ENCODE data around the gene ATP6AP1.

The ATP6AP1 gene

DNA sequence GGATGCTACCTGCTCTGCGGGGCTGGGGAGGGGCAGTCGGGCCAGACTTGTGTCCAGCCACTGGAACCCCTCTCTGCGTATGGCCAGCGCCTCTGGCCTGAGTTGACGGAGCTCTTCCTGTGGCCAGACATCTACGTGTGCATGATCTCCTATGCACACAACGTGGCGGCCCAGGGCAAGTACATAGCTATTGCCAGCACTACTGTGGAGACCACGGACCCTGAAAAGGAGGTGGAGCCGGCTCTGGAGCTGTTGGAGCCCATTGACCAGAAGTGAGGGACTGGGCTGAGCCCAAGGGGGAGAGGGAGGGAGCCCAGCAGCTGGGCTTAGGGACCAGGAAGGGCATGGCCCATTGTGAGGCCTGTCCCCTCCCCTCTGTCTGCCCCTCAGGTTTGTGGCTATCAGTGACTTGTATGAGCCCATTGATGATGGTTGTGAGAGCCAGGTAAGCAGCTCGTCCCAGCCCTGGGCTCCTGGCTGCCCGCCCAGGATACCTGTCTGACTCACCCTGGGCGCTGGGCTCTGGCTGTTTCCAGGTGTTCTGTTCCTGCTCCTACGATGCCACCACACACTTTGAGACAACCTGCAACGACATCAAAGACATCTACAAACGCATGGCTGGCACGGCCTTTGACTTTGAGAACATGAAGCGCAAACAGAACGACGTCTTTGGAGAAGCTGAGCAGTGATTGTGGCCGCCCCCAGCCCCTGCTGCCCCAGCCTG lies 13.7 kb downstream of the ATP6AP1 start:
- H3K4me3 ChIP-seq (ENCODE audit: low read length) = no peak overlapping the region
- no peak for DNase-seq (ENCODE audit: low read depth, low spot score)

DNA sequence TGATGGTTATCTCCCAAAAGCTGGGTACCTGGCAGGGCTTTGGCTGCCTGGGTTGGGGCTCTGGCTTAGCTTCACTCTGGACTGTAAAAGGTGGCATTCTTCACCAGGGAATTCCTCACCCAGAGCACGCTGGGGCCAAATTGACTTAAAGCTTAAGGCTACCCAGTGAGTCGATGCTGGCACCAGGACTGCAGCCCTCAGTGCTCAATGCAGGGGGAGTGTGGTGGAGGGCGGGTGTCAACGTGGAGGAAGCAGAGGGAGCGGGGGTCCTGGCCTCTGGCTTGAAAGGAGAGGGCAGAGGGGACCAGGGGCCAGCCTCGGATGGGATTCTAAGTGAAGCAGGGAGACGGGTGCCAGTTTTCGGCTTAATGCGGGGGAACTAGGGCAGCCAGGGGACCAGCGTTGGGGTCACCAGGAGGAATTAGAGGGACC lies 15.0 kb downstream of the ATP6AP1 start:
- DNase-seq (ENCODE audit: low read depth, low spot score) = no peak
- peak overlapping the region; percentile 42 for H3K4me3 ChIP-seq (ENCODE audit: low read length)

DNA sequence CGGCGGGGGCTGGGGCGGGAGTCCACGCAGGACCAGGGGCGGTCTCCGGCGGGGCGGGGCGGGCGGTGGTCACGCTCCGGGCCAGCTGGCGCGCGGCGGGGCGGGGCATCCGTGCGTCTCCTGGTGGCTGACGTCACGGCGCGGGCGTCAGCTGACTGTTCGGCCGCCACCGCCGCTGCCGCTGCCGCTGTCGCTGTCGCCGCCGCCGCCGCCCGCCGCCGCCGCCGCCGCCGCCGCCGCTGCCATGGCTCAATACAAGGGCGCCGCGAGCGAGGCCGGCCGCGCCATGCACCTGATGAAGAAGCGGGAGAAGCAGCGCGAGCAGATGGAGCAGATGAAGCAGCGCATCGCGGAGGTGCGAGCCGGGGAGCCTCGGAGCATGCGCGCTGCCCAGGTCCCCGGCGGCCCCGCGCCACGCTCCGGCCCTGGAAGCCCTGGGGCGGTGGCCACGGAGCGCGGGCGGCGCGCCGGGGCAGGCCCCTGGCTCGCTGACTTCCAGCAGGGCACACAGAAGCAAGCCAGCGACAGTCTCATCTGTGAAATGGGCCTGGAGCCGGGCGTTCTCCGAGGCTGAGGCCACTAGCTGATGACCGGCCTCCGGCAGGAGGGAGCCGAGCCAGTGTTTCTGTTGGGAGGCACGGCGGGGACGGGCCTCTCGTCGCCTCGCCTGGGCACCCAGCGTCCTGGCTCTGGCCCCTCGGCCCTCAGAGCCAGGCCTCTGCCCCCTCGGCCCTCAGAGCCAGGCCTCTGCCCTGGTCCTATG lies 15.7 kb downstream of the ATP6AP1 start, which contains the start of gene FAM50A:
FAM50A (plus strand) TSS at position 150 of the 763 bp plus-strand sequence; CDS start at position 245, 95 bp downstream.
- DNase-seq (ENCODE audit: low read depth, low spot score) = peak; percentile 4
- peak within 1 kb of the TSS; percentile 54 for H3K4me3 ChIP-seq (ENCODE audit: low read length)

DNA sequence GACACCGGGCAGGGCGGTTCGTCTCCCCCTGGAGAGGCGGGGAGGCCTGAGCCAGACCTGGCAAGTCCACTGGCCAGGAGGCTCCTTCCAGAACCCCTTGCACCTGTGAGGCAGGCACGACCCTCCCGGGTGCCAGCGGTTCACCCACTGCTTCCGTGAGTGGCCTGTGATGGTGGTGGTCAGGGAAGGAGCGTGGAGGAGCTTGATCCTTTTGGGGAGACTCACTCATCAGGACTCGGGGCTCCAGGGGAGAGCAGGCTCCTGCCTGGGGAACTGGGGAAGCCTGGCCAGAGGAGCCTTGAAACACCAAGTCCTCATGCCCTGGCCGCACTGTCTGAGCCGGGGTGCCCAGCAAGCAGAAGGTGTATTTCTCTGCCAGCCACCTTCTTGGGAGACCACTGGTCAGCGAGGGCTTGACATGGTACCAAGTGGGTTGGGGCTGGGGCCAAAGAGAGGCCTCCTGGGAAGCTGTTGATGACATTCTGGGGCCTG lies 16.3 kb downstream of the ATP6AP1 start:
- no peak for DNase-seq (ENCODE audit: low read depth, low spot score)
- H3K4me3 ChIP-seq (ENCODE audit: low read length) = peak overlapping the region; percentile 54

DNA sequence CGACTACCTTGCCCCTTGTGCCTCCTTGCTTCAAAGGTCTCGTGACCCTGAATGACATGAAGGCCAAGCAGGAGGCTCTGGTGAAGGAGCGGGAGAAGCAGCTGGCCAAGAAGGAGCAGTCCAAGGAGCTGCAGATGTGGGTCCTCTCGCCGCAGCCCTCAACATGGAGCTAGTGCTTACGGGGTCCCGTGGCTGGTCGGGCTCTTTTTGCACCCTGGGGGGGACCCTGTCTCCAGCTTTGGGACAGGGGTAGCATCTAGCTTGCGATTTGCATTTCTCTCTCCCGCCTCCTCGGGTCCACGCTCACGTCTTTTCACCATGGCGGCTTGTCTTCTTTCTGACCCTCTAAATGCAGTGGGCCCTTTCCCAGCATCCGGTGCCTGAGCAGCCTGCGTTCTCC lies 17.3 kb downstream of the ATP6AP1 start:
- no peak overlapping the region for H3K4me3 ChIP-seq (ENCODE audit: low read length)
- DNase-seq (ENCODE audit: low read depth, low spot score) = no peak

DNA sequence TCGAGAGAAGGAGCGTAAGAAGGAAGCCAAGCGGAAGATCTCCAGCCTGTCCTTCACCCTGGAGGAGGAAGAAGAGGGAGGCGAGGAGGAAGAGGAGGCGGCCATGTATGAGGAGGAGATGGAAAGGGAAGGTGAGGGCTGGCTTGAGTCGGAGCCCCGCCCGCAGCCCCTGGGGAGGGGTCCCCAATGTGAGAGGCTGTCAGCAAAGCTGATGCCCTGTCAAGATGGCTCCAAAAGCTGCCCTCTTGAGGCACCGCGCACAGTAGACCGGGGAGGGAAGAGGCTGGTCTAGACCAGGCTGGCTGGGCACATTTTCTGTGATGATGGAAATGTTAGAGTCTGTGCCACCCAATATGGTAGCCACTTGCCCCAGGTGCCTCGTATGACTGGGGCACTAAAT lies 18.0 kb downstream of the ATP6AP1 start:
- no peak for DNase-seq (ENCODE audit: low read depth, low spot score)
- H3K4me3 ChIP-seq (ENCODE audit: low read length) = no peak overlapping the region

DNA sequence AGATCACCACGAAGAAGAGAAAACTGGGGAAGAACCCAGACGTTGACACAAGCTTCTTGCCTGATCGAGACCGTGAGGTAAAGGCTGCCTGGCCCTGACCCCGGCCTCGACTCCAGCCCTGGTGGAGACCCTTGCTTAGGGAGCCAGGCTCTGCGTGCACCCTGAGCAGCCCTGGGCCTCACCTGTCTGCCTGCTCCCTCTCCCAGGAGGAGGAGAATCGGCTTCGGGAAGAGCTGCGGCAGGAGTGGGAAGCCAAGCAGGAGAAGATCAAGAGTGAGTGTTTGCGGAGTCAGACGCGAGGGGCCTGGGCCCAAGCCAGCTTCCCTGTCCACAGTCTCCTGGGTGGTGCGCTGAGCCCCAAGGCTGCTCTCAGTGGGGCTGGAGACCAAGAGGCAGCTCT lies 20.0 kb downstream of the ATP6AP1 start:
- DNase-seq (ENCODE audit: low read depth, low spot score) = no peak
- no peak overlapping the region for H3K4me3 ChIP-seq (ENCODE audit: low read length)

DNA sequence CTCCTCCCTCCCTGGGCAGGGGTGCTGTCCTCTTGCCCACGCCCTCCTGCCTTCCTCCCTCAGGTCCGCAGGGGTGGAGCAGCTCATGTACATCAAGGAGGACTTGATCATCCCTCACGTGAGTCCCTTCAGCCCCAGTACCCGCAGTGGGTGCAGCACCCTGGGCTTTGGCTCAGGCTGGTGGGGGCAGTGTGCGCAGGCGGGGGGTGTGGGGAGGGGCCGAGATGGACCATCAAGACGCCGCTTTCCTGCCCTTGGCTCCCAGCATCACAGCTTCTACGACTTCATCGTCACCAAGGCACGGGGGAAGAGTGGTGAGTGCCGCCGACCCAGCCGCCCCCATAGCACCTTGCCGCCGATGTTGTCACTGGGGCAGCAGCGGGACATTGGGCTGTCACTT lies 21.1 kb downstream of the ATP6AP1 start:
- DNase-seq (ENCODE audit: low read depth, low spot score) = no peak
- H3K4me3 ChIP-seq (ENCODE audit: low read length) = no peak overlapping the region

DNA sequence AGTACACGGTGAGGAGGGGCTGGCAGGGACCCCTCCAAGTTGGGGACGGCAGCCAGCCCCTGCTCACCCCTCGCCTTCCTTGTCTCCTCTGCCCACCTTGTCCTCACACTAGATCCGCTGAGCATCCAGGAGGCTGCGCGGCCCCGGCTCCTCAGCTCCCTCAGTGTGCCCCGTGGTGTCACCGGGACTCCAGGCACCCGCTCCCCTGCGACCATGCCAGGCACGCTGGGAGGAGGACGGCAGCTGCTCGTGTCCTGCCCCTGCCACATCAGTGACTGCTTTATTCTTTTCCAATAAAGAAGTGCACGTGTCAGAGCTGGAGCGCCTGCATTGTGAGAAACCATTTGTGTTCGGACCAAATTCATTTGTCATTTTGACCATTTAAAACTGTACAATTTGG lies 21.8 kb downstream of the ATP6AP1 start:
- DNase-seq (ENCODE audit: low read depth, low spot score) = no peak
- no peak overlapping the region for H3K4me3 ChIP-seq (ENCODE audit: low read length)

DNA sequence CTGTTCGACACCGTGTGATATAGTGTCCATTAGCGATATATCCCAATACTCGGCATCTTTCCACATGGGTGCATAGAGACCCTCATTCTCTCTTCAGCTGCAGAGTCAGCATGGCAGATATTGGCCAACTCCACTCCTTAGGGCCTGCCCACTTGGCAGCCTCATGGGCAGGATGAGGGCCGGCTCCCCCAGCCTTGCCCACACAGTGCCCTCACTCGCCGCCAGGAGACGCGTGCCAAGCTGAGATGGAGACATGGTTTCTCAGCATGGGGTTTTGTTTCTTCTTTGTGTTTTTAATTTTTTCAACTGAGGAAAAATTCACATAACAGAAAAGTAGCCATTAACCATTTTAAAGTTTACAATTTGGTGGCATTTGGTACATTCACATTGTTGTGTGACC lies 24.3 kb downstream of the ATP6AP1 start:
- DNase-seq (ENCODE audit: low read depth, low spot score) = no peak
- no peak overlapping the region for H3K4me3 ChIP-seq (ENCODE audit: low read length)

DNA sequence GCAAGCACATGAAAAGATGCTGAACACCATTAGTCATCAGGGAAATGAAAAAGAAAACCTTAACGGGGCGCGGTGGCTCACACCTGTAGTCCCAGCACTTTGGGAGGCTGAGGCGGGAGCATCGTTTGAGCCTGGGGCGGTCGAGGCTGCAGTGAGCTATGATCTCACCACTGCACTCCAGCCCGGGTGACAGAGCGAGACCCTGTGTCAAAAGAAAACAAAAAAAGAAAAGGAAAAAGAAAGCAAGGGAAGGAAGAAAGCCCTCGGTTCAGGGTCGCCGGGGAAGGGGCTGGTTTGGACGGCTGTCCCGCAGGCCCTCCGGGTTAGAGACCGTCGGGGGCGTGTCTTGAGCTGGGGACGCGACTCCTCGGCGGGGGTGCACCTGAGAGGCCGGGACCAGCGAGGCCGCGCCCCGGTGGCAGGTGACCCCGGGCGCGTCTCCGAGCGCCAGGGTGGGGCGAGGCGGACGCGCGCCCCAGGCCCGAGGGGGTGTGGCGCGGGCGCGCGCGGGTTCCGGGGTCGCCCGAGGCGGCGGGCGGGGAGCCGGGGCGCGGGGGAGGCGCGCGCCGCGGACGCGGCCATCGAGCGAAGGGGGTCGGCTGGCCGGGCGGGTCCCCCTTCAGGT lies 29.1 kb downstream of the ATP6AP1 start:
- peak; percentile 22 for DNase-seq (ENCODE audit: low read depth, low spot score)
- H3K4me3 ChIP-seq (ENCODE audit: low read length) = peak overlapping the region; percentile 48

DNA sequence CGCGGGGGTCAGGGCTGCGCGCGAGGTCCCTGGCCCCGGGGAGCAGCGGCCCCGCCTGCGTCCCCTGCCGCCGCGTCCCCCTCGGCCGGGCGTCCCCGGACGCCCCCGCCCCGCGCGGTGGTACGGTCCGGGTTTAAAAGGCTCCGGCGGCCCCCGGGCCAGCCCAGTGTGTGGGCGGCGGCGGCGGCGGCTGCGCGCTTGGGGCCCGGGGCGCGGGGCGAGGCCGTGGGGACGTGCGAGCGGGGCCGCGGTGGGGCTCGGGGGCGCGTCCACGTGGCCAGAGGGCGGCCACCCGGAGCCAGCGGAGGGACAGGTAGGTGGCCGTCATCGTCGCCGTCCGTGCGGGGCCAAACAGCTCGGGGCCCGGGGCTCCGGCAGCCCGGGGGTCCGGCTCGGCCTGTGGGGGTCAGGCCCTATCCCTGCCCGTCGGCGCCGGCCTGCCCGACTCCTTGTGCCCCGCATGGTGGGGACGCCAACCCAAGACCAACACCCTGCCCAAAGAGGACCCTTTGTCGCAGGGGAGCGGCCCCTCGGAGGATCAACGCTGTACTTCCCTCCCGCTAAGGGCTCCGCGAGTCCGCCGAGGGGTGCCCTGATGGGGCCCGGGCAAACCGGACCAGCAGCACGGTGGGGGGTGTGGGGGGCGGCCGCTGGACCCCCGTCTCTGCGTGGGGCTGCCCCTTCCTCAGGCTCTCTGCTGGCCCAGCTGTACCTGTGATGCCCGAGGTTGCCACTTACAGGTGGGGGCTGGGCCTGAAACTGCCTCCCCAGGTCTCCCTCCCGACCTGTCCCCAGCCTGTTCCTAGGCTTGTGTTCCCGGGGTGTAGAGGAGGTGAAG lies 29.9 kb downstream of the ATP6AP1 start, which contains the start of gene PLXNA3:
PLXNA3 (plus strand) TSS at position 166 of the 838 bp plus-strand sequence. CDS start 1,903 bp downstream, outside the sequence.
- peak within 1 kb of the TSS; percentile 55 for H3K4me3 ChIP-seq (ENCODE audit: low read length)
- DNase-seq (ENCODE audit: low read depth, low spot score) = no peak

DNA sequence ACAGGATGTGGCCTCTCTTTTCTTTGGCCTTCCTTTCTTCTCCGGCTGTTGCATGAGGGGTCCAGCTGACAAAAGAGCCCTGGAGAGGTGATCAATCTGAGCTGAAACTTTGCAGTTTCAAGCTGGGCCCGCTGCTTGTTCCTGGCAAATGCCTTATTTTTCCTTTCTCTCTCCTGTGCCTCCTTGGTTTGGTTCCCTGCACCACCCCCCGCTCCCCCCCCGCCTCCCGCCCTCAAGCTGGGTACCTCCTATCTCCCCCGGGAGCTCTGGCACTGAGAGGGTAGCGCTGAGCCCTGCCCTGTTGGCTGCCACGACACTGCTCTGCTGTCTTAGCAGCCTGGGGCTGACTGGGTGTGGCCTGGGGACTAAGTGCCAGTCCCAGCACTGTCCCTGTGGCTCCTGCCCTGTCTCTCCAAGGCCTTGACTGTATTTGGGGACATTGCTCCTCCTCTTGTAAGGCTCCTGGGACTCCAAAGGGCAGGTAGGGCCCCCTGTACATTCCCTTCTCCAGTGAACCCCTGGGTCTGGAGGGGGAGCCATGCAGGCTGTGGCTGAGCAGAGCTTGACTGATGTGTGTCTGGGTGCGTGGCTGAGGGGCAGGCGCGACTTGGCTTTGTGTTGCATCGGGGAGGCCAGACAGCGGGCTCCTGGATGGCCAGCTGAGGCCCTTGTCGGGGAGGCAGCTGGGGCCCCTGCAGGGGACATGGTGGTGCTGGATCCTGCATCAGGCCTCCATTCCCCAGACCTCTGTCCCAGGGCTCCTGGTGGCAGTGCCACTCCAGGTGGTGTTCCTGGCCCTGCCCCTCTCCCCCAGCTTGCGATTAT lies 30.7 kb downstream of the ATP6AP1 start:
- peak overlapping the region; percentile 55 for H3K4me3 ChIP-seq (ENCODE audit: low read length)
- DNase-seq (ENCODE audit: low read depth, low spot score) = no peak

DNA sequence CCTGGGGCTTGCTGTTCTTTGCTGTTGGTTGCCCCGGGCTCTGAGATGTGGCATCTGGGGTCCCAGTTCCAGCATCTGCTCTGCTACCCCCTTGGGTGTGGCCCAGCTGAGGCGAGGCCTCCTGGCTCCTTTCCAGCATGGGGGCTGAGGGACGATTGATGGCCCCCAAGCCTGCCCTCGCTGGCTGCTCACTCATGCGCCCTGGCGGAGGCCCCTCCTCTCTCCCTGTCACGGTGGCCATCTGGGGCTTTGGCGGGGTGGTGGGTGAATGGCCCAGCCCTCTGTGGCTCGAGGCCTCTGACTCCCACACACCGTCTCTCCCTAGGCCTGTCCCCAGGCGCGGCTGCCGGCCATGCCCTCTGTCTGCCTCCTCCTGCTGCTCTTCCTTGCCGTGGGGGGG lies 31.4 kb downstream of the ATP6AP1 start:
- no peak for DNase-seq (ENCODE audit: low read depth, low spot score)
- H3K4me3 ChIP-seq (ENCODE audit: low read length) = no peak overlapping the region

DNA sequence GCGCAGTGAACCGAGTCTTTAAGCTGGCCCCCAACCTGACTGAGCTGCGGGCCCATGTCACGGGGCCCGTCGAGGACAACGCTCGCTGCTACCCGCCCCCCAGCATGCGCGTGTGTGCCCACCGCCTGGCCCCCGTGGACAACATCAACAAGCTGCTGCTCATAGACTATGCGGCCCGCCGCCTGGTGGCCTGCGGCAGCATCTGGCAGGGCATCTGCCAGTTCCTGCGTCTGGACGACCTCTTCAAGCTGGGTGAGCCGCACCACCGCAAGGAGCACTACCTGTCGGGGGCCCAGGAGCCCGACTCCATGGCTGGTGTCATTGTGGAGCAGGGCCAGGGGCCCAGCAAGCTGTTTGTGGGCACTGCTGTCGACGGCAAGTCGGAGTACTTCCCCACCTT lies 31.8 kb downstream of the ATP6AP1 start:
- H3K4me3 ChIP-seq (ENCODE audit: low read length) = no peak overlapping the region
- DNase-seq (ENCODE audit: low read depth, low spot score) = no peak

DNA sequence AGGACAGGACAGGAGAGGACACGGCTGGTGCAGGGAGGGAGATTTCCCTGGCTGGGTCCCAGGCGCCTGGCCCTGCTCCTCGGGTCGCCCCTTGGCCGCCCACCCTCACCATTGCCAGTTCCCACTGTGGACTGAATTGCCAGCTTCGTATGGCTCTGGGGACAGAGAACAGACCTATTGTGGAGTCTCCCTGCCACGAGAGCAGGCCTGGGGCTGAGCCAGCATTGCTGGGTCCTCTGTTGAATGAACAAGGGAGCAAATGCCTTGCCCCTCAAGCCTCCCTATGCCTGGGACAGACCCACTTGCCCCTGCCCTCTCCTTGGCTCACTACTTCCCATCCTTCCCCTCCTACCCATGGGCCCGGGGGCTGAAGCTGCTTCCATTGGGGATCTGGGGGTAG lies 33.9 kb downstream of the ATP6AP1 start:
- no peak for DNase-seq (ENCODE audit: low read depth, low spot score)
- no peak overlapping the region for H3K4me3 ChIP-seq (ENCODE audit: low read length)

DNA sequence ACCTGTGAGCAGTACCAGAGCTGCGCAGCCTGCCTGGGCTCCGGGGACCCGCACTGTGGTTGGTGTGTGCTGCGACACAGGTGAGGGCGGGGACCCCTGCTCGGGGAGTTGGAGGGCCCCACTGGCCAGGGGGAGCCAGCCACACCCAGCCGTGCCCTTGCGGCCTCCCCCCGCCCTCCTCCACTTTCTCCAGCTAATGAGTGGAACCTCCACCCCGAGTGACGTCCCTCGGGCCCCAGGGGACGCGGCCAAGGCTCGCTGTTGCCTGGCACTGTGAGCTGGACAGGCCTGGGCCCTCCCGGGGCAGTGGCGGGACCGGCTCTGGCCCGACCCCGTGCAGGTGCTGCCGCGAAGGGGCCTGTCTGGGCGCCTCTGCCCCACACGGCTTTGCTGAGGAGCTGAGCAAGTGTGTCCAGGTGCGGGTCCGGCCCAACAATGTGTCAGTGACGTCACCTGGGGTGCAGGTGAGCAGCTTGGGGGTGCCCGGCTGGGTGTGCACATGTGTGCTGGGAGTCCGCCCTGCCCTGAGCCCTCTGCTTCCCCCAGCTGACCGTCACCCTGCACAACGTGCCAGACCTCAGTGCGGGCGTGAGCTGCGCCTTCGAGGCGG lies 35.2 kb downstream of the ATP6AP1 start:
- DNase-seq (ENCODE audit: low read depth, low spot score) = no peak

More for the DNA sequence above, 35.2 kb downstream of the ATP6AP1 start:
- H3K4me3 ChIP-seq (ENCODE audit: low read length) = no peak overlapping the region
